Effector CD8-positive, alpha-beta T cell (primary cell): ENCODE measurements around the gene MRPS35.
"Not testable (repeated sequence)": the region's sequence is repeated elsewhere in the genome, so short reads cannot be mapped to it uniquely, and the experiment has no call there.

Source experiments
- DNase-seq: peaks from one replicate; lab custom pipeline; 2025; lab: John Stamatoyannopoulos, UW

The MRPS35 gene

GRCh38 chr12:27709212-27709931 is 1.3 kb upstream of the MRPS35 start:
- DNase-seq, result no peak

DNA sequence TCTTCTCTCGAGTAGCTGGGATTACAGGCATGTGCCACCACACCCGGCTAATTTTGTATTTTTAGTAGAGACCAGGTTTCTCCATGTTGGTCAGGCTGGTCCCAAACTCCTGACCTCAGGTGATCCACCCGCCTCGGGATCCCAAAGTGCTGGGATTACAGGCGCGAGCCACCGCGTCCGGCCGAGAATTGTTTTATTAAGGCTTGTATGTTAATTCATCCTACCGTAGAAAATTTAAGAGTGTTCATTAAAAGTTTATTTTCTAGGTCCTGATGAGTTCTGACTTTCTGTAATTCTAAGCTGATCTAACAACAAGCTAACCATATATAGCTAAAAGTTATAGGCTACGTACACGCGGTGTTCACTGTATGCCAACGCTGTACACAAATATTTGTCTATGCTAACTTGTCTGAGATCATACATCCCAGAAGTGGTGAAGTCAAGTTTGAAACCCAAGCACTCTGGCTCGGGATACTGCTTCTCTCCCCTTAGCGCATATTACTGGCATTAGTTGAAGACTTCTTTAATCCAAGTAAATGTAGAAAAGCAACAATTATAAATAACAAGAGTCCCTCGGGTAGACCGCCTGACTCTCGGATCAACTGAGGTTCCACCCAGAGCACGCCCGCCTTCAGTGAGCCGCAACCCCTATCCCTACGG is 570 bp upstream of the MRPS35 start:
- DNase-seq, result no peak

DNA sequence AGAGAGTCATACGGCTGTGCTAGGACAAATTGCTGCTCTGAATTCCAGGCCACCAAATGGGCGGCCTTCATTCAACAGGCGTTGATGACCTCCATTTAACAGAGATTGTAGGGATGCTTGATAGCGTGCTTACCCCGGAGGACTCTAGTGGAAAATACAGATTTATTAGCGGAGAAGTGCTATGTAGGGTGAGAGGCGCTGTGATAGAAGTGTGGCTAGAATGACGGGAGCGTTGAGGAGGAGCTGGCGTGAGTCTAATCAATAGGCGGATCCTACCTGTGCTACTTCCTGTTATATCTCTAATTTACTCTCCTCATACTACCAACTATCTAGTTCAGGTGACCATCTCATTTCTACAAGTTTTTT is 668 bp downstream of the MRPS35 start:
- no peak for DNase-seq

DNA sequence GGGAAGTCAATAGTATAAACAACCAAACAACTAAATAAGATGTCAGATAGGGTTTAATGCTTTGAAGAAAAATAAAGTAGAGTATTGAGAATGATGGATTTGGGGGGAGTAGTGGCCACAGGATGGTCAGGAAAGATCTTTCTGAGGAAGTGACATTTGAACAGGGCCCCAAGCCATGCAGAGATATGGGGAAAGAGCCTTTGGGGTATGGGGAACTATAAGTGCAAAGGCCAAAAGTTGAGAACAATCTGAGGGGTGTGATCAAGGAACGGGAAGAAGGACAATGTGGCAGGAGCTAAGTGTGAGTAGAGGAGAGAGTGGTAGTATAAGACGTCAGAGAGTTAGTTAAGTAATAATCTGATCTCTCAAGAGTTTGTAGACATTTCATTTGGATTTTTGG is 1.3 kb downstream of the MRPS35 start:
- DNase-seq, result no peak

- DNase-seq, result no peak
Observed at GRCh38 chr12:27723212-27723611, 12.6 kb downstream of the MRPS35 start.

GRCh38 chr12:27730097-27730588 is 19.5 kb downstream of the MRPS35 start:
- no peak for DNase-seq

GRCh38 chr12:27732281-27732680 is 21.6 kb downstream of the MRPS35 start:
- no peak for DNase-seq

GRCh38 chr12:27733052-27733656 is 22.5 kb downstream of the MRPS35 start:
- no peak for DNase-seq

DNA sequence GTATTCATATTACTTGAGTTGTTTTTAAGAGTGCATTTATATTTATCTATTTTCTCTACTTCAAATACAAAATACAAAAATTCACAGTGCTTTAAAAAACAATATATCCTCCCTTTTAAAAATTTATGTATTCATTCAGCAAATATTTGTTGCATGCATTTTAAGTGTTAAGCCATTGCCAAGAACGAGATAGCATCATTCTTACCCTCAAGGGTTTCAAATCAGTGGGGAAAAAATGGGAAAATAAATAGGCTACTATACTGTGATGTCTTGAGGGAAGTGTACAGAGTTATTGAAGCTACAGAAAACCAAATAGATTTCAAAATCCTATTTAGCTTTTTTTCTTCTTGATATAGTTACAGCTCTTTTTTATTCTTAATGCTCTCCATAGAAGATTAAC is 23.2 kb downstream of the MRPS35 start:
- no peak for DNase-seq

- DNase-seq, result not testable (repeated sequence)
Observed at GRCh38 chr12:27734321-27734720, 23.7 kb downstream of the MRPS35 start.

GRCh38 chr12:27743601-27744000 is 33.0 kb downstream of the MRPS35 start:
- DNase-seq, result no peak

GRCh38 chr12:27745734-27746133 is 35.1 kb downstream of the MRPS35 start:
- DNase-seq, result not testable (repeated sequence)

GRCh38 chr12:27747111-27747820 is 36.6 kb downstream of the MRPS35 start:
- no peak for DNase-seq

GRCh38 chr12:27751386-27752047 is 40.9 kb downstream of the MRPS35 start:
- DNase-seq, result no peak

GRCh38 chr12:27754795-27755194 is 44.2 kb downstream of the MRPS35 start:
- no peak for DNase-seq

DNA sequence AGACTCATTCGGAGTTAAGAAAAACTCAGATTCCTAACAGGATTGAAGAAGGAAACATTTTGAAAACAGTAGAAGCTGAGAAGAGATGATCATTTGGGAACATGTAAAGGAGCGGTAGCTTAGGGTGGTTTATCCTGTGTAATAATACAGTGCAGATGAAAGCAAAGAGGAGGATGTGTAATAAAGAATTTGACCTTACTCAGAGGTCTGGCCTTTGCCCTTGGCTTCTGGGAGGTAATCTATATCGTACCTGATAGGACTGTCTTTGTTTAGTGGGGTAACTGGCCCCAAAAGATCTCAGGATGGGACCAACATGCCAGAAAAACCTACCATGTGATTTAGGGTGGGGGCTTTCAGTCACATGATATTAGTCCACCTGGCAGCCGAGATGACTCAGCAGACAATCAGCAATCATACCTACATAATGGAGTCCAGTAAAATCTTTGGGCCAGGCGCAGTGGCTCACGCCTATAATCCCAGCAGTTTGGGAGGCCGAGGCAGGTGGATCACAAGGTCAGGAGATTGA is 46.1 kb downstream of the MRPS35 start:
- no peak for DNase-seq

DNA sequence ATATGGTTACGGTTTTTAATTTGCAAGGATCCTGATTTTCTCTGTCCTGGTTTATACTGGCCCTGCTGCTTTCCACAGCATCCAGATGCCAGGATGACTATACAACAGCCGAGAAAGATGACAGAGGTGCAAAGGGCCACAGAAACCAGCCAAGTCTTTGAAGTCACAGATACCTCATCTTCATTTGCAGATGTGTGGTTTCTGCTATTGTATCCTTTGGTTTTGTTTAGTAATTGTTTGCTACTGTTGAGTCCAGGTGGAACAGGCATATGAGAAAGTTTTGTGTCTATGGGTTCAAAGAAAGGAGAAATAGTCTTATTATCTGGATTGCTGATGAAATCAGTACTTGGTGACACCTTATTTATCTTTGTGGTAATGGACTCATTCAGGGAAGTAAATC is 52.1 kb downstream of the MRPS35 start:
- DNase-seq, result no peak

GRCh38 chr12:27766587-27766986 is 56.0 kb downstream of the MRPS35 start:
- no peak for DNase-seq

GRCh38 chr12:27769142-27769673 is 58.6 kb downstream of the MRPS35 start:
- DNase-seq, result no peak

- no peak for DNase-seq
Observed at GRCh38 chr12:27771481-27772327, 61.1 kb downstream of the MRPS35 start.
